ENCODE results near the gene NOTCH3. TPM values are rescaled to one million over a fixed set of nuclear protein-coding genes. Genes with fewer than 3 reads are reported as not detected.

The NOTCH3 gene
- total RNA-seq, 2 donors from 2014 or later = 140 to 171 TPM

DNA sequence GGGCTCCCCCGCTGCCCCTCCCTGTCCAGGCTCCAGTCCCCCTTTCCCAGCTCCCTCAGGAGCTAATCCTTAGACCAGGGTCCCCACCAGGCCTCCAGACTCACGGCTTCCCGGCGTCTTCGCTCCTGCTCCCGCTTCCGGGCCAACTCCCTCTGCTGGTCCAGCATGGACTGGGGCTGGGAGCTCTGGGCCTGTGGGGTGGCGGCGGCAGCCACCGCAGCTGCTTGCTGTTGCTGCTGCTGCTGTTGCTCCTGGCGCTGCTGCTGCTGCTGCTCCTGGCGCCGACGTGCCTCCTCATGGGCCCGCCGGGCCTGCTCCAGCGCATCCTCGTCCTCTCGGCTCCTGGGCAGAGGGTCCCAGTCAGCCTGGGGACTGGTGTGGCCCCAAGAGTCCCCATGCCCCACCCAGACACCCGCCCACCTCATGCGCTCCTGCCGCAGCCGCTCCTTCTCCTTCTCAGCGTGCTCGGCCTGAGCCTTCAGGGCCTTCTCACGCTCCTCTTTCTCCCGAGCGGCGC is 37.9 kb upstream of the NOTCH3 start:
- Histone ChIP-seq H3K9ac (ENCODE audit: extremely low read depth, low read length, poor library complexity, severe bottlenecking) (no peak overlapping the region), H3K4me3 (ENCODE audit: low read length) (no peak overlapping the region), H3K9me3 (ENCODE audit: control insufficient read depth, low read length) (no peaks in the 10 kb centered on the region), H3K4me1 (ENCODE audit: control insufficient read depth, insufficient read depth, low read length) (no peaks in the 10 kb centered on the region), H3K27ac (ENCODE audit: low read depth, low read length) (no peak overlapping the region), H3K36me3 (ENCODE audit: control insufficient read depth, insufficient read depth, low read length) (peaks cover 60% of the 10 kb centered on the region), H3K27me3 (ENCODE audit: control insufficient read depth, insufficient read depth, low read length, poor library complexity, severe bottlenecking) (no peaks in the 10 kb centered on the region)
- Mint-ChIP-seq H3K27ac (no peak overlapping the region), H3K4me3 (no peak overlapping the region), H3K9me3 (no peaks in the 10 kb centered on the region), H3K36me3 (ENCODE audit: low read depth) (peaks cover 45% of the 10 kb centered on the region), H3K4me1 (no peaks in the 10 kb centered on the region), H3K27me3 (ENCODE audit: insufficient read depth) (no peaks in the 10 kb centered on the region)
- peak; percentile 76 for DNase-seq
- WGBS, 2 experiments (ENCODE audit: insufficient coverage in 1 of 2, insufficient read length in 1 of 2) = 92 to 99% methylated on average over 19 to 29 of the region's 29 CpGs
- peak; percentile 44 for TF ChIP-seq CTCF (conservative IDR thresholded peaks at IDR 0.05)

- no peak for TF ChIP-seq CTCF (conservative IDR thresholded peaks at IDR 0.05)
- H3K27me3 Mint-ChIP-seq (ENCODE audit: insufficient read depth) = no peaks in the 10 kb centered on the region
- Histone ChIP-seq H3K4me1 (ENCODE audit: control insufficient read depth, insufficient read depth, low read length) (no peaks in the 10 kb centered on the region), H3K27me3 (ENCODE audit: control insufficient read depth, insufficient read depth, low read length, poor library complexity, severe bottlenecking) (no peaks in the 10 kb centered on the region), H3K36me3 (ENCODE audit: control insufficient read depth, insufficient read depth, low read length) (peaks cover 57% of the 10 kb centered on the region), H3K4me3 (ENCODE audit: low read length) (no peak overlapping the region), H3K9me3 (ENCODE audit: control insufficient read depth, low read length) (no peaks in the 10 kb centered on the region), H3K27ac (ENCODE audit: low read depth, low read length) (no peak overlapping the region), H3K9ac (ENCODE audit: extremely low read depth, low read length, poor library complexity, severe bottlenecking) (no peak overlapping the region)
- no peak overlapping the region for H3K27ac Mint-ChIP-seq
- DNase-seq = no peak
- H3K9me3 Mint-ChIP-seq = no peaks in the 10 kb centered on the region
- H3K36me3 Mint-ChIP-seq (ENCODE audit: low read depth) = peaks cover 42% of the 10 kb centered on the region
- no peak overlapping the region for H3K4me3 Mint-ChIP-seq
- H3K4me1 Mint-ChIP-seq = no peaks in the 10 kb centered on the region
- 96 to 97% methylated on average over 24 to 42 of the region's 42 CpGs for WGBS, 2 experiments (ENCODE audit: insufficient coverage in 1 of 2, insufficient read length in 1 of 2)
Measured at GRCh38 chr19:15237759-15238638, 37.2 kb upstream of the NOTCH3 start.

GRCh38 chr19:15236886-15237285 is 36.1 kb upstream of the NOTCH3 start:
- Mint-ChIP-seq H3K9me3 (no peaks in the 10 kb centered on the region), H3K36me3 (ENCODE audit: low read depth) (peaks cover 34% of the 10 kb centered on the region), H3K27ac (no peak overlapping the region), H3K4me1 (no peaks in the 10 kb centered on the region), H3K27me3 (ENCODE audit: insufficient read depth) (no peaks in the 10 kb centered on the region), H3K4me3 (no peak overlapping the region)
- no peak overlapping the region for H3K4me3 ChIP-seq (ENCODE audit: low read length)
- no peak for DNase-seq
- H3K9ac ChIP-seq (ENCODE audit: extremely low read depth, low read length, poor library complexity, severe bottlenecking) = no peak overlapping the region
- H3K9me3 ChIP-seq (ENCODE audit: control insufficient read depth, low read length) = no peaks in the 10 kb centered on the region
- no peak overlapping the region for H3K27ac ChIP-seq (ENCODE audit: low read depth, low read length)
- WGBS, 2 experiments (ENCODE audit: insufficient coverage in 1 of 2, insufficient read length in 1 of 2) = 97 to 99% methylated on average over 3 to 7 of the region's 9 CpGs
- TF ChIP-seq CTCF (conservative IDR thresholded peaks at IDR 0.05) = no peak
- H3K4me1 ChIP-seq (ENCODE audit: control insufficient read depth, insufficient read depth, low read length) = no peaks in the 10 kb centered on the region
- no peaks in the 10 kb centered on the region for H3K27me3 ChIP-seq (ENCODE audit: control insufficient read depth, insufficient read depth, low read length, poor library complexity, severe bottlenecking)
- peaks cover 49% of the 10 kb centered on the region for H3K36me3 ChIP-seq (ENCODE audit: control insufficient read depth, insufficient read depth, low read length)
